Measurements from ENCODE around the gene MRPL42. TPM values are rescaled to one million over a fixed set of nuclear protein-coding genes. Genes with fewer than 3 reads are reported as not detected.

The MRPL42 gene
- total and polyA plus RNA-seq, 2 of the 4 experiments (the other 2 are of a cell fraction): 64.2 to 90.7 TPM

DNA sequence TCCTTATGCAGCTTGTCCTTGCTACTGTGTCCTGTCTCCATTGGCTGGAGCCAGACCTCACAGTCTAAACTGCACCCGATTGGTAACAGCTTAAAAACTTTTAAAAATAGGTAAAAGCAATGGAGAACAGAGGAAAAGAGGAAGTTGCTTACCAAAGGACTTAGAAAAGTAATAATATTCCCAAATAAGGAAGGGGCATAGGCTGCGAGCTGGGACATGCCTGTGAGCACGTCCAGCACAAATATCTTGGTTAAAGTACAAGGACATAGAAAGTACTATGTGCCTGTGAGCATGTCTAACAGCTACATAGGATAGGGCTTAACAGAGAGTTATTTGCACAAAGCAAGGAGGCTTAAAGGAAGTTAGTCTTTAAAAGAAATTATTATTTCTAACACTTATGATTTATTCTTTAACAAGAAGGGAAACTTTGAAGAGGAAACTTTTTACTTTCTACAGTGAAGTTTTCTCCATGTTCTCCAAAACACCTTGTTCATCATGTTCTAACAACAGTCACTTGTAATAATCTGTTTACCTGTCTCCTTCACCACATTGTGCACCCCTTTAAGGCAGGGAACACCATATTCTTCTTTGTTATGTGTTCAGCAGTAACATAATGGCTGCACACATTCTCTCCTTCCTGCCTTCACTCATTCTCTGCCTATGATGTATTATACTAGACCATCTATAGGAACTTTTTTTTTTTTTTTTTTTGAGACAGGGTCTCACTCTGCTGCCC is 15.7 kb upstream of the MRPL42 start:
- Histone ChIP-seq H4K20me1 (ENCODE audit: insufficient read depth, low read length) (no peaks in the 10 kb centered on the region), H3K9me1 (ENCODE audit: insufficient read depth, low read length) (no peaks in the 10 kb centered on the region), H3K23ac (ENCODE audit: low read depth, low read length) (no peak overlapping the region), H3K14ac (replicated peaks; ENCODE audit: low read depth, low read length) (no peak overlapping the region), H2AK9ac (replicated peaks; ENCODE audit: low read depth, low read length, poor library complexity) (no peak overlapping the region), H3K79me1 (ENCODE audit: low read depth in 1 of 2, low read length in 2 of 2) (no peaks in the 10 kb centered on the region; a peak in 1 of 4 replicates), H3K9ac (ENCODE audit: low read depth, low read length) (no peak overlapping the region), H2BK20ac (ENCODE audit: low read depth, low read length) (no peak overlapping the region), H3K27ac (ENCODE audit: insufficient read depth, low read length) (no peak overlapping the region), H2BK120ac (ENCODE audit: low read depth, low read length) (no peak overlapping the region), H2BK15ac (ENCODE audit: low read depth, low read length) (no peak overlapping the region), H3K36me3 (ENCODE audit: control insufficient read depth, insufficient read depth, low read length) (no peaks in the 10 kb centered on the region), H3K9me3 (ENCODE audit: control insufficient read depth, insufficient read depth, low read length) (no peaks in the 10 kb centered on the region), H3K4me2 (ENCODE audit: low read depth, low read length) (no peak overlapping the region), H3K56ac (ENCODE audit: extremely low read depth, insufficient read depth, low read length) (no peak overlapping the region), H4K5ac (ENCODE audit: low read depth, low read length) (peak overlapping the region; percentile 59; the same call in 1 of the 2 replicates), H3K4ac (ENCODE audit: low read depth, low read length) (no peak overlapping the region), H2AK5ac (ENCODE audit: low read depth, low read length) (no peak overlapping the region), H2BK5ac (ENCODE audit: low read depth, low read length, poor library complexity, severe bottlenecking) (no peak overlapping the region), H4K91ac (ENCODE audit: insufficient read depth, low read depth, low read length) (no peak overlapping the region), H3K4me3 (ENCODE audit: insufficient read depth, low read depth, low read length) (no peak overlapping the region), H3K4me1 (ENCODE audit: control insufficient read depth, insufficient read depth, low read length) (no peaks in the 10 kb centered on the region), H3K27me3 (ENCODE audit: control insufficient read depth, insufficient read depth, low read length) (no peaks in the 10 kb centered on the region), H2AFZ (replicated peaks; ENCODE audit: low read length, poor library complexity) (no peak overlapping the region), H3K18ac (ENCODE audit: low read depth, low read length) (peak overlapping the region; percentile 51; the same call in 1 of the 2 replicates), H4K8ac (ENCODE audit: low read depth in 2 of 2, low read length in 2 of 2) (no peak overlapping the region)
- WGBS, 2 experiments (ENCODE audit: extremely low coverage in 2 of 2, insufficient read length in 1 of 2): no CpG with 5 or more reads among the region's 3 CpGs
- CTCF ChIA-PET: no interaction called here
- POLR2A ChIA-PET (ENCODE audit: unreplicated experiment): no interaction called here
- TF ChIP-seq RFX5 (IDR thresholded peaks at IDR 0.05; ENCODE audit: low read depth, low read length) (no peak), BHLHE40 (IDR thresholded peaks at IDR 0.05; ENCODE audit: low read depth, low read length) (no peak), MAFK (IDR thresholded peaks at IDR 0.05; ENCODE audit: low read depth, low read length) (no peak), FOS (IDR thresholded peaks at IDR 0.05; ENCODE audit: low read depth, low read length) (no peak), POLR2A (IDR thresholded peaks at IDR 0.05; ENCODE audit: low read depth, low read length) (no peak), NFE2L2 (IDR thresholded peaks at IDR 0.05; ENCODE audit: low read depth, low read length) (no peak), CHD1 (IDR thresholded peaks at IDR 0.05; ENCODE audit: low read depth, low read length) (no peak), MXI1 (IDR thresholded peaks at IDR 0.05; ENCODE audit: borderline replicate concordance, low read depth, low read length) (no peak), RCOR1 (IDR thresholded peaks at IDR 0.05; ENCODE audit: insufficient replicate concordance, low read length) (no peak)
- TF ChIP-seq, protein P1, sequence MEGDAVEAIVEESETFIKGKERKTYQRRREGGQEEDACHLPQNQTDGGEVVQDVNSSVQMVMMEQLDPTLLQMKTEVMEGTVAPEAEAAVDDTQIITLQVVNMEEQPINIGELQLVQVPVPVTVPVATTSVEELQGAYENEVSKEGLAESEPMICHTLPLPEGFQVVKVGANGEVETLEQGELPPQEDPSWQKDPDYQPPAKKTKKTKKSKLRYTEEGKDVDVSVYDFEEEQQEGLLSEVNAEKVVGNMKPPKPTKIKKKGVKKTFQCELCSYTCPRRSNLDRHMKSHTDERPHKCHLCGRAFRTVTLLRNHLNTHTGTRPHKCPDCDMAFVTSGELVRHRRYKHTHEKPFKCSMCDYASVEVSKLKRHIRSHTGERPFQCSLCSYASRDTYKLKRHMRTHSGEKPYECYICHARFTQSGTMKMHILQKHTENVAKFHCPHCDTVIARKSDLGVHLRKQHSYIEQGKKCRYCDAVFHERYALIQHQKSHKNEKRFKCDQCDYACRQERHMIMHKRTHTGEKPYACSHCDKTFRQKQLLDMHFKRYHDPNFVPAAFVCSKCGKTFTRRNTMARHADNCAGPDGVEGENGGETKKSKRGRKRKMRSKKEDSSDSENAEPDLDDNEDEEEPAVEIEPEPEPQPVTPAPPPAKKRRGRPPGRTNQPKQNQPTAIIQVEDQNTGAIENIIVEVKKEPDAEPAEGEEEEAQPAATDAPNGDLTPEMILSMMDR (conservative IDR thresholded peaks at IDR 0.05; ENCODE audit: low read depth, low read length): no peak
- no peak for ATAC-seq (ENCODE audit: low read depth)
- dilution Hi-C loops (cut with HindIII; ENCODE audit: low sequenced_read_pairs, unreplicated experiment): no loop called here
- DNase-seq: no peak
- BruUV-seq (replicated peaks): no TSS peak
- in situ Hi-C loops (cut with MboI; ENCODE audit: low sequenced_read_pairs): no loop called here
- intact Hi-C loops (cut with micrococcal nuclease): no loop called here
